OCI-LY7 (cell line): ENCODE measurements around the gene MOV10. TPM values are rescaled to one million over a fixed set of nuclear protein-coding genes. Genes with fewer than 3 reads are reported as not detected.

Experiments used
- BruUV-seq: library from RNA; stranded (reverse); fragments of 400-500 nt; replicated peaks from 2 replicates; lab custom pipeline; 2021; lab: Mats Ljungman, UMichigan
- CTCF ChIA-PET: fragments of 300-600 bp; sonication (Branson Sonifier 250); formaldehyde crosslinking; loops from one replicate; lab custom pipeline; 2022; ENCODE audit warnings: antibody characterized with exemption; ENCODE audit not compliant: unreplicated experiment; lab: Charles Lee
- POLR2A ChIA-PET: fragments of 300-600 bp; sonication (Branson Sonifier 250); formaldehyde crosslinking; loops from one replicate; lab custom pipeline; 2022; ENCODE audit warnings: antibody characterized with exemption; lab: Charles Lee
- DNase-seq: peaks from one replicate; pipeline ENCODE4 v3.0.0-alpha.2; 2015; ENCODE audit warnings: low spot score
- H2AFZ ChIP-seq: fragments of 200-600 bp; sonication (generic), shearing (Covaris generic); 2 replicates; pipeline ENCODE4 v1.6.1; 2014; ENCODE audit warnings: mild to moderate bottlenecking, antibody characterized with exemption, low read length, moderate library complexity
- H3K27ac ChIP-seq: fragments of 200-600 bp; sonication (generic); 2 replicates; pipeline ENCODE4 v1.5.1; 2014; ENCODE audit warnings: mixed run types, low read depth, mild to moderate bottlenecking, moderate library complexity, low read length, inconsistent platforms; ENCODE audit not compliant: poor library complexity, severe bottlenecking
- H3K36me3 ChIP-seq: fragments of 200-600 bp; sonication (generic); 2 replicates; pipeline ENCODE4 v1.6.1; 2014; ENCODE audit warnings: mild to moderate bottlenecking, antibody characterized with exemption, low read length, moderate library complexity, mixed read lengths; ENCODE audit not compliant: insufficient read depth
- H3K4me1 ChIP-seq: fragments of 200-600 bp; sonication (generic); 2 replicates; pipeline ENCODE4 v1.5.1; 2014; ENCODE audit warnings: mild to moderate bottlenecking, low read length; ENCODE audit not compliant: insufficient read depth, poor library complexity, severe bottlenecking
- H3K4me2 ChIP-seq: fragments of 200-600 bp; sonication (generic); 2 replicates; pipeline ENCODE4 v1.6.1; 2014; ENCODE audit warnings: mild to moderate bottlenecking, low read length
- H3K4me3 ChIP-seq: fragments of 200-600 bp; sonication (generic); 2 replicates; pipeline ENCODE4 v1.5.1; 2014; ENCODE audit warnings: mild to moderate bottlenecking, low read depth, low read length; ENCODE audit not compliant: poor library complexity, severe bottlenecking
- H3K79me2 ChIP-seq: fragments of 200-600 bp; sonication (generic); 2 replicates; pipeline ENCODE4 v1.6.1; 2016; ENCODE audit warnings: low read depth, mild to moderate bottlenecking, low read length, moderate library complexity, mixed read lengths; ENCODE audit not compliant: insufficient read depth
- H3K9me2 ChIP-seq: fragments of 200-600 bp; sonication (generic); 2 replicates; pipeline ENCODE4 v1.6.1; 2016; ENCODE audit warnings: mild to moderate bottlenecking, low read length, mixed read lengths; ENCODE audit not compliant: insufficient read depth
- H3K9me3 ChIP-seq: fragments of 200-600 bp; sonication (generic); 2 replicates; pipeline ENCODE4 v1.6.1; 2014; ENCODE audit warnings: mild to moderate bottlenecking, mixed run types, low read length, mixed read lengths
- H4K20me1 ChIP-seq: fragments of 200-600 bp; sonication (generic); 2 replicates; pipeline ENCODE4 v1.6.1; 2014; ENCODE audit warnings: mild to moderate bottlenecking, antibody characterized with exemption, low read length, moderate library complexity, mixed read lengths; ENCODE audit not compliant: insufficient read depth
- CTCF ChIP-seq: fragments of 200-600 bp; sonication (generic); conservative IDR thresholded peaks from 2 replicates; pipeline ENCODE4 v1.5.1; 2014; ENCODE audit warnings: mild to moderate bottlenecking, antibody characterized with exemption, low read length, moderate library complexity, mixed read lengths
- EZH2phosphoT487 ChIP-seq: fragments of 200-600 bp; sonication (generic); IDR thresholded peaks from 2 replicates; pipeline ENCODE4 v1.6.1; 2018; ENCODE audit warnings: low read depth, borderline replicate concordance, mild to moderate bottlenecking, mixed run types, antibody characterized with exemption, low read length, moderate library complexity, mixed read lengths
- intact Hi-C: fragments of 100-400 bp; cut with micrococcal nuclease; formaldehyde crosslinking; loops from one replicate; pipeline ENCODE4 v1.10.0; 2022; ENCODE audit not compliant: unreplicated experiment
- total RNA-seq, 2 experiments: library from RNA; depleted of rRNA in 1 of 2; stranded (reverse); fragments of >200 nt in 1 of 2; shearing (Covaris generic) in 1 of 2; gene quantifications; 2 replicates each; pipeline ENCODE4 v1.2.3, GENCODE V29; 2014 to 2022

The MOV10 gene
- total RNA-seq, 2 experiments from 2014 or later = 28.2 to 32.4 TPM

GRCh38 chr1:112729909-112730308 is 55.5 kb downstream of the MOV10 start:
- no peak for DNase-seq
- Histone ChIP-seq H3K4me2 (no peak overlapping the region), H3K27ac (no peak overlapping the region), H4K20me1 (no peaks in the 10 kb centered on the region), H3K9me3 (no peaks in the 10 kb centered on the region), H3K9me2 (no peaks in the 10 kb centered on the region), H3K4me3 (no peak overlapping the region), H3K36me3 (no peaks in the 10 kb centered on the region), H2AFZ (no peak overlapping the region), H3K79me2 (no peaks in the 10 kb centered on the region), H3K4me1 (peaks cover 4% of the 10 kb centered on the region)
- BruUV-seq = no TSS peak
- POLR2A ChIA-PET = interaction anchor here (0.9 kb wide), 1 partner anchor 11 kb away, joined by 4 read pairs; no protein-coding TSS in a partner anchor
- intact Hi-C loops = loop anchor here (10.0 kb wide), 1 partner anchor 325 kb away; no protein-coding TSS in a partner anchor
- no peak for TF ChIP-seq EZH2phosphoT487
- no peak for TF ChIP-seq CTCF
- CTCF ChIA-PET = no interaction called here

- CTCF ChIA-PET = no interaction called here
- no peak overlapping the region for H2AFZ ChIP-seq
- DNase-seq = no peak
- H3K4me1 ChIP-seq = peaks cover 4% of the 10 kb centered on the region
- no peak overlapping the region for H3K4me3 ChIP-seq
- no peaks in the 10 kb centered on the region for H3K36me3 ChIP-seq
- POLR2A ChIA-PET = no interaction called here
- BruUV-seq = no TSS peak
- TF ChIP-seq CTCF (no peak), EZH2phosphoT487 (no peak)
- no peaks in the 10 kb centered on the region for H3K9me2 ChIP-seq
- H3K4me2 ChIP-seq = no peak overlapping the region
- no peaks in the 10 kb centered on the region for H4K20me1 ChIP-seq
- H3K9me3 ChIP-seq = no peaks in the 10 kb centered on the region
- H3K79me2 ChIP-seq = no peaks in the 10 kb centered on the region
- H3K27ac ChIP-seq = no peak overlapping the region
- intact Hi-C loops = loop anchor here (10.0 kb wide), 1 partner anchor 323 kb away; no protein-coding TSS in a partner anchor
Observed at GRCh38 chr1:112731451-112731850, 57.0 kb downstream of the MOV10 start.

GRCh38 chr1:112735752-112736151 is 61.3 kb downstream of the MOV10 start:
- H3K9me3 ChIP-seq = no peaks in the 10 kb centered on the region
- no peak overlapping the region for H3K4me2 ChIP-seq
- H2AFZ ChIP-seq = no peak overlapping the region
- BruUV-seq = no TSS peak
- no peaks in the 10 kb centered on the region for H3K79me2 ChIP-seq
- H3K36me3 ChIP-seq = no peaks in the 10 kb centered on the region
- no peak overlapping the region for H3K4me3 ChIP-seq
- H4K20me1 ChIP-seq = no peaks in the 10 kb centered on the region
- no peaks in the 10 kb centered on the region for H3K9me2 ChIP-seq
- TF ChIP-seq CTCF (no peak), EZH2phosphoT487 (no peak)
- peaks cover 4% of the 10 kb centered on the region for H3K4me1 ChIP-seq
- intact Hi-C loops = loop anchor here (10.0 kb wide), 1 partner anchor 319 kb away; no protein-coding TSS in a partner anchor
- no peak for DNase-seq
- POLR2A ChIA-PET = interaction anchor here (1.0 kb wide), 1 partner anchor 14 kb away, joined by 3 read pairs; no protein-coding TSS in a partner anchor
- no peak overlapping the region for H3K27ac ChIP-seq
- CTCF ChIA-PET = no interaction called here
